Nephron progenitor cell (in vitro differentiated cells): ENCODE measurements around the gene B4GALT6.
A peak's percentile ranks its signal among the peaks of the same experiment; 100 is the strongest.

ENCODE experiments used
- DNase-seq: peaks from one replicate; pipeline ENCODE4 v3.0.0; 2021
- H3K27ac Mint-ChIP-seq: 2 replicates; pipeline ENCODE4 v1.8.0; 2021; ENCODE audit warnings: mild to moderate bottlenecking, moderate library complexity, mixed read lengths
- H3K27me3 Mint-ChIP-seq: 2 replicates; pipeline ENCODE4 v1.8.0; 2021; ENCODE audit warnings: mild to moderate bottlenecking, low read depth, mixed read lengths; ENCODE audit not compliant: poor library complexity
- H3K36me3 Mint-ChIP-seq: 2 replicates; pipeline ENCODE4 v1.8.0; 2021; ENCODE audit warnings: low read depth, mixed read lengths
- H3K4me1 Mint-ChIP-seq: 2 replicates; pipeline ENCODE4 v1.8.0; 2021; ENCODE audit warnings: mixed read lengths
- H3K4me3 Mint-ChIP-seq: 2 replicates; pipeline ENCODE4 v1.8.0; 2021; ENCODE audit warnings: mild to moderate bottlenecking, moderate library complexity, mixed read lengths
- H3K9me3 Mint-ChIP-seq: 2 replicates; pipeline ENCODE4 v1.8.0; 2021; ENCODE audit warnings: mild to moderate bottlenecking, moderate library complexity, mixed read lengths
- CTCF ChIP-seq: fragments of 200-600 bp; sonication (generic); IDR thresholded peaks from 2 replicates; pipeline ENCODE4 v1.5.0; 2021; ENCODE audit warnings: antibody characterized with exemption

The B4GALT6 gene

GRCh38 chr18:31656754-31657153 is 27.6 kb downstream of the B4GALT6 start:
- Mint-ChIP-seq H3K27ac (peak overlapping the region; percentile 13), H3K9me3 (peaks cover 26% of the 10 kb centered on the region), H3K36me3 (peaks cover 53% of the 10 kb centered on the region), H3K27me3 (peaks cover 3% of the 10 kb centered on the region), H3K4me3 (no peak overlapping the region), H3K4me1 (peaks cover 23% of the 10 kb centered on the region)
- no peak for TF ChIP-seq CTCF
- DNase-seq: no peak

GRCh38 chr18:31655354-31655753 is 29.0 kb downstream of the B4GALT6 start:
- Mint-ChIP-seq H3K27me3 (peaks cover 3% of the 10 kb centered on the region), H3K4me3 (no peak overlapping the region), H3K4me1 (peaks cover 28% of the 10 kb centered on the region), H3K9me3 (peaks cover 12% of the 10 kb centered on the region), H3K27ac (no peak overlapping the region), H3K36me3 (peaks cover 48% of the 10 kb centered on the region)
- DNase-seq: no peak
- no peak for TF ChIP-seq CTCF

GRCh38 chr18:31652877-31653276 is 31.5 kb downstream of the B4GALT6 start:
- Mint-ChIP-seq H3K4me3 (no peak overlapping the region), H3K27me3 (peaks cover 3% of the 10 kb centered on the region), H3K36me3 (peaks cover 31% of the 10 kb centered on the region), H3K9me3 (no peaks in the 10 kb centered on the region), H3K4me1 (peaks cover 23% of the 10 kb centered on the region), H3K27ac (peak overlapping the region; percentile 30)
- TF ChIP-seq CTCF: no peak
- no peak for DNase-seq

- H3K4me3 Mint-ChIP-seq: no peak overlapping the region
- peaks cover 23% of the 10 kb centered on the region for H3K4me1 Mint-ChIP-seq
- H3K36me3 Mint-ChIP-seq: peaks cover 31% of the 10 kb centered on the region
- H3K9me3 Mint-ChIP-seq: no peaks in the 10 kb centered on the region
- DNase-seq: no peak
- H3K27me3 Mint-ChIP-seq: peaks cover 3% of the 10 kb centered on the region
- TF ChIP-seq CTCF: no peak
- peak overlapping the region; percentile 10 for H3K27ac Mint-ChIP-seq
Observed at GRCh38 chr18:31652357-31652756, 32.0 kb downstream of the B4GALT6 start.

GRCh38 chr18:31651369-31651768 is 33.0 kb downstream of the B4GALT6 start:
- Mint-ChIP-seq H3K4me1 (peaks cover 30% of the 10 kb centered on the region), H3K4me3 (no peak overlapping the region), H3K36me3 (peaks cover 31% of the 10 kb centered on the region), H3K27me3 (peaks cover 3% of the 10 kb centered on the region), H3K9me3 (no peaks in the 10 kb centered on the region), H3K27ac (no peak overlapping the region)
- TF ChIP-seq CTCF: no peak
- DNase-seq: no peak

- peak overlapping the region; percentile 46 for H3K27ac Mint-ChIP-seq
- H3K4me3 Mint-ChIP-seq: no peak overlapping the region
- no peak for DNase-seq
- TF ChIP-seq CTCF: no peak
- no peaks in the 10 kb centered on the region for H3K9me3 Mint-ChIP-seq
- peaks cover 3% of the 10 kb centered on the region for H3K27me3 Mint-ChIP-seq
- H3K4me1 Mint-ChIP-seq: peaks cover 31% of the 10 kb centered on the region
- peaks cover 31% of the 10 kb centered on the region for H3K36me3 Mint-ChIP-seq
Observed at GRCh38 chr18:31649978-31650719, 34.2 kb downstream of the B4GALT6 start.
